Measurements from ENCODE around the gene HINFP. TPM values are rescaled to one million over a fixed set of nuclear protein-coding genes. Genes with fewer than 3 reads are reported as not detected.
A peak's percentile ranks its signal among the peaks of the same experiment; 100 is the strongest.

Gene HINFP
- total and polyA plus RNA-seq, 9 of the 15 experiments (the other 6 are each of a cell fraction or from before 2014, with no cell fraction given): 13.8 to 34.1 (median 22.5) TPM

DNA sequence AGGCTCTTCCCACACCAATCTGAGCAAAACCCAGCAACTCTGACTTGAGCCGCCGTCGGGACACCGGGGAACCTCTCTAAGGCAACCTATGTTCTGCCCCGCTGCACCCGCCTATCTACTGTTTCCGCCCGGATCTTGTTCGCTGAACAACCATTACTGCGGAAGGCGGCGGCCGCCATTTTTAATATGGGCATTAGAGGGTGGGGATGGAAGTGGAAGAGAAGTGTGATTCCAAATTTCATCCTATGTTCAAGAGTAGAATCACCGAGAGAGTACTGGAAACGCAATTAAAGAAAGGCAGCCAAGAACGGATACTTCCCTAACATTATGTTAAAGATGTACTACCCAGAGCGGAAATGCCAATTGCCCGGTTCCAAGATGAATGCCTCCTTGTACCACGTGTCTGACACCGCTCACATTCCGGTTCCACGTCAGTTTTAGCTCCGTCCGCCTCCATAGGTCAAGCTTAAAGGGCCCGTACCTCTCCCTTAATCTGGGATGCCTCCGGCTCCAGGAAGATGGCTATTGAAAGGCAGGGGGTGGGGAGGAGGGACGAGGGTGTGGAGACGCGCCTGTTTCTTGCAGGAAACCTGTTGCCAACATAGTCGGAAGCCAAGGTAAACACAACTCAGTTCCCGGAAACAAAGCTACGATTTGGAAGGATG is 19.5 kb upstream of the HINFP start, which contains the start of gene DPAGT1 (continued):
- no peak for TF ChIP-seq NR4A1 (CRISPR knock-in tag; IDR thresholded peaks at IDR 0.05)
- TF ChIP-seq NR4A1 (tag; IDR thresholded peaks at IDR 0.05): peak; percentile 71; the same call in 1 of the 2 replicates
- TF ChIP-seq, protein P1, sequence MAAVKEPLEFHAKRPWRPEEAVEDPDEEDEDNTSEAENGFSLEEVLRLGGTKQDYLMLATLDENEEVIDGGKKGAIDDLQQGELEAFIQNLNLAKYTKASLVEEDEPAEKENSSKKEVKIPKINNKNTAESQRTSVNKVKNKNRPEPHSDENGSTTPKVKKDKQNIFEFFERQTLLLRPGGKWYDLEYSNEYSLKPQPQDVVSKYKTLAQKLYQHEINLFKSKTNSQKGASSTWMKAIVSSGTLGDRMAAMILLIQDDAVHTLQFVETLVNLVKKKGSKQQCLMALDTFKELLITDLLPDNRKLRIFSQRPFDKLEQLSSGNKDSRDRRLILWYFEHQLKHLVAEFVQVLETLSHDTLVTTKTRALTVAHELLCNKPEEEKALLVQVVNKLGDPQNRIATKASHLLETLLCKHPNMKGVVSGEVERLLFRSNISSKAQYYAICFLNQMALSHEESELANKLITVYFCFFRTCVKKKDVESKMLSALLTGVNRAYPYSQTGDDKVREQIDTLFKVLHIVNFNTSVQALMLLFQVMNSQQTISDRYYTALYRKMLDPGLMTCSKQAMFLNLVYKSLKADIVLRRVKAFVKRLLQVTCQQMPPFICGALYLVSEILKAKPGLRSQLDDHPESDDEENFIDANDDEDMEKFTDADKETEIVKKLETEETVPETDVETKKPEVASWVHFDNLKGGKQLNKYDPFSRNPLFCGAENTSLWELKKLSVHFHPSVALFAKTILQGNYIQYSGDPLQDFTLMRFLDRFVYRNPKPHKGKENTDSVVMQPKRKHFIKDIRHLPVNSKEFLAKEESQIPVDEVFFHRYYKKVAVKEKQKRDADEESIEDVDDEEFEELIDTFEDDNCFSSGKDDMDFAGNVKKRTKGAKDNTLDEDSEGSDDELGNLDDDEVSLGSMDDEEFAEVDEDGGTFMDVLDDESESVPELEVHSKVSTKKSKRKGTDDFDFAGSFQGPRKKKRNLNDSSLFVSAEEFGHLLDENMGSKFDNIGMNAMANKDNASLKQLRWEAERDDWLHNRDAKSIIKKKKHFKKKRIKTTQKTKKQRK (IDR thresholded peaks at IDR 0.05; ENCODE audit: borderline replicate concordance, low read depth, low read length): no peak
- TF ChIP-seq SP1 (CRISPR knock-in tag; IDR thresholded peaks at IDR 0.05): peak; percentile 68
- TF ChIP-seq ZNF274 (IDR thresholded peaks at IDR 0.05; ENCODE audit: borderline replicate concordance, low read depth, low read length): no peak
- TF ChIP-seq MAFG (tag; conservative IDR thresholded peaks at IDR 0.05): no peak
- TF ChIP-seq STAT5A (IDR thresholded peaks at IDR 0.05; ENCODE audit: borderline replicate concordance, low read length): 0 out of 2 replicates have a peak, but pooled peaks have one; percentile 26
- no peak for TF ChIP-seq BRD9 (IDR thresholded peaks at IDR 0.05; ENCODE audit: low read depth, partially characterized antibody)
- TF ChIP-seq ZNF76 (CRISPR knock-in tag; IDR thresholded peaks at IDR 0.05; ENCODE audit: borderline replicate concordance): no peak; the same call in 1 of the 2 replicates
- no peak for TF ChIP-seq KAT2B (IDR thresholded peaks at IDR 0.05; ENCODE audit: low read depth, low read length)
- no peak for TF ChIP-seq CAMTA2 (CRISPR knock-in tag; conservative IDR thresholded peaks at IDR 0.05)
- TF ChIP-seq BACH1 (tag; IDR thresholded peaks at IDR 0.05): peak; percentile 63; the same call in 1 of the 2 replicates
- TF ChIP-seq KDM2B (CRISPR knock-in tag; IDR thresholded peaks at IDR 0.05): no peak
- TF ChIP-seq, protein P2, sequence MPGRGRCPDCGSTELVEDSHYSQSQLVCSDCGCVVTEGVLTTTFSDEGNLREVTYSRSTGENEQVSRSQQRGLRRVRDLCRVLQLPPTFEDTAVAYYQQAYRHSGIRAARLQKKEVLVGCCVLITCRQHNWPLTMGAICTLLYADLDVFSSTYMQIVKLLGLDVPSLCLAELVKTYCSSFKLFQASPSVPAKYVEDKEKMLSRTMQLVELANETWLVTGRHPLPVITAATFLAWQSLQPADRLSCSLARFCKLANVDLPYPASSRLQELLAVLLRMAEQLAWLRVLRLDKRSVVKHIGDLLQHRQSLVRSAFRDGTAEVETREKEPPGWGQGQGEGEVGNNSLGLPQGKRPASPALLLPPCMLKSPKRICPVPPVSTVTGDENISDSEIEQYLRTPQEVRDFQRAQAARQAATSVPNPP (IDR thresholded peaks at IDR 0.05; ENCODE audit: borderline replicate concordance, insufficient read depth, insufficient read length): no peak
- 0 out of 2 replicates have a peak, but pooled peaks have one; percentile 40 for TF ChIP-seq ZNF41 (CRISPR knock-in tag; conservative IDR thresholded peaks at IDR 0.05)
- TF ChIP-seq ETV1 (tag; conservative IDR thresholded peaks at IDR 0.05; ENCODE audit: low read depth): peak; percentile 85
- peak; percentile 97 to 99 (median 98) for TF ChIP-seq YY1 (IDR thresholded peaks at IDR 0.05; ENCODE audit: borderline replicate concordance in 1 of 3, control insufficient read depth in 1 of 3, extremely low read depth in 1 of 3, insufficient read depth in 3 of 3, insufficient read length in 1 of 3, insufficient replicate concordance in 2 of 3, low read depth in 1 of 3, low read length in 2 of 3)
- TF ChIP-seq KAT7 (CRISPR knock-in tag; IDR thresholded peaks at IDR 0.05; ENCODE audit: borderline replicate concordance): peak; percentile 50; the same call in 1 of the 2 replicates
- no peak for TF ChIP-seq ERF (CRISPR knock-in tag; IDR thresholded peaks at IDR 0.05)
- TF ChIP-seq, protein P3, sequence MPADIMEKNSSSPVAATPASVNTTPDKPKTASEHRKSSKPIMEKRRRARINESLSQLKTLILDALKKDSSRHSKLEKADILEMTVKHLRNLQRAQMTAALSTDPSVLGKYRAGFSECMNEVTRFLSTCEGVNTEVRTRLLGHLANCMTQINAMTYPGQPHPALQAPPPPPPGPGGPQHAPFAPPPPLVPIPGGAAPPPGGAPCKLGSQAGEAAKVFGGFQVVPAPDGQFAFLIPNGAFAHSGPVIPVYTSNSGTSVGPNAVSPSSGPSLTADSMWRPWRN (IDR thresholded peaks at IDR 0.05; ENCODE audit: low read depth): 0 out of 2 replicates have a peak, but pooled peaks have one; percentile 38
- no peak for TF ChIP-seq ZNF282 (CRISPR knock-in tag; IDR thresholded peaks at IDR 0.05)
- no peak for TF ChIP-seq PML (IDR thresholded peaks at IDR 0.05; ENCODE audit: low read length)
- no peak for TF ChIP-seq ZNF707 (CRISPR knock-in tag; conservative IDR thresholded peaks at IDR 0.05)
- no peak for TF ChIP-seq SREBF1 (IDR thresholded peaks at IDR 0.05; ENCODE audit: borderline replicate concordance, low read depth, low read length)
